Measurements from ENCODE around the gene SVEP1. TPM values are rescaled to one million over a fixed set of nuclear protein-coding genes. Genes with fewer than 3 reads are reported as not detected.
"Not testable (repeated sequence)": the region's sequence is repeated elsewhere in the genome, so short reads cannot be mapped to it uniquely, and the experiment has no call there.

Gene SVEP1
- total and polyA plus RNA-seq, 2 experiments from 2014 or later = 1.9 to 4.4 TPM

- Histone ChIP-seq H3K4me3 (no peak overlapping the region), H3K9me3 (ENCODE audit: low read depth) (no peaks in the 10 kb centered on the region), H3K36me3 (no peaks in the 10 kb centered on the region), H3K27ac (no peak overlapping the region), H3K27me3 (no peaks in the 10 kb centered on the region), H3K4me1 (ENCODE audit: low read depth) (no peaks in the 10 kb centered on the region)
- DNase-seq (ENCODE audit: low read depth in 1 of 2, low spot score in 1 of 2) = peak in 1 of 2 donors; percentile 21
- TF ChIP-seq CTCF (IDR thresholded peaks at IDR 0.05; ENCODE audit: low read depth, low read length) = no peak
Observed at GRCh38 chr9:110619831-110620230, 40.3 kb upstream of the SVEP1 start.

GRCh38 chr9:110615498-110615897 is 36.0 kb upstream of the SVEP1 start:
- H3K4me1 ChIP-seq (ENCODE audit: low read depth) = peaks cover 10% of the 10 kb centered on the region
- TF ChIP-seq CTCF (IDR thresholded peaks at IDR 0.05; ENCODE audit: low read depth, low read length) = no peak
- no peak overlapping the region for H3K27ac ChIP-seq
- no peaks in the 10 kb centered on the region for H3K9me3 ChIP-seq (ENCODE audit: low read depth)
- H3K27me3 ChIP-seq = no peaks in the 10 kb centered on the region
- H3K36me3 ChIP-seq = no peaks in the 10 kb centered on the region
- DNase-seq (ENCODE audit: low read depth in 1 of 2, low spot score in 1 of 2) = peak in 1 of 2 donors; percentile 51
- no peak overlapping the region for H3K4me3 ChIP-seq

GRCh38 chr9:110614576-110614975 is 35.0 kb upstream of the SVEP1 start:
- H3K4me3 ChIP-seq; H3K4me1 ChIP-seq (ENCODE audit: low read depth); DNase-seq (ENCODE audit: low read depth in 1 of 2, low spot score in 1 of 2); H3K9me3 ChIP-seq (ENCODE audit: low read depth); H3K36me3 ChIP-seq; H3K27me3 ChIP-seq; H3K27ac ChIP-seq: not testable (repeated sequence)

DNA sequence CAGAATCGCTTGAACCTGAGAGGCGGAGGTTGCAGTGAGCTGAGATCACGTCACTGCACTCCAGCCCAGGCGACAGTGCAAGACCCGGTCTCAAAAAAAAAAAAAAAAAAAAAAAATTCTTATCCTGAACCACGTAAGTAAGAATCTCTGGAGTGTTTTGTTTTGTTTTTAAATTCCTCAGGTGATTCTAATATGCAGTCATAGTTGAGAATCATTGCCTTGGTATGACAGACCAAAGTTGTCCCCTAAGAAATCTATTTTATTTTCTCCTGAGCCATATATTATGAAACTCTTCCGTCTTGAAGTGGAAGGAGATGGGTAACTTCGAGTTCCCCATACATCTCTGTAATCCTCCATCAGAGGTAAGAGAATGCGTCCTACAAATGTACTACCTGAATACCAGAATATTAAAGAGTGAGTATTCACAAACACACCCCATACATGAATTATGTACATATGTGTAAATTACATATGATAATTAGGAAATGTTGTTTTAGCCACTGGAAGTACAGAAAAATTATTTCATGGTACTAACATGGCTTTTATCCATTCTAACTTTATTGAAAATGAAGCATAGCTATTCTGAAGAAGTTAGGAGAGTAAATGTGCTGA is 26.7 kb upstream of the SVEP1 start:
- DNase-seq (ENCODE audit: low read depth in 1 of 2, low spot score in 1 of 2) = no peak
- Histone ChIP-seq H3K4me3 (no peak overlapping the region), H3K27ac (no peak overlapping the region), H3K36me3 (no peaks in the 10 kb centered on the region), H3K4me1 (ENCODE audit: low read depth) (no peaks in the 10 kb centered on the region), H3K27me3 (no peaks in the 10 kb centered on the region), H3K9me3 (ENCODE audit: low read depth) (no peaks in the 10 kb centered on the region)
- no peak for TF ChIP-seq CTCF (IDR thresholded peaks at IDR 0.05; ENCODE audit: low read depth, low read length)

DNA sequence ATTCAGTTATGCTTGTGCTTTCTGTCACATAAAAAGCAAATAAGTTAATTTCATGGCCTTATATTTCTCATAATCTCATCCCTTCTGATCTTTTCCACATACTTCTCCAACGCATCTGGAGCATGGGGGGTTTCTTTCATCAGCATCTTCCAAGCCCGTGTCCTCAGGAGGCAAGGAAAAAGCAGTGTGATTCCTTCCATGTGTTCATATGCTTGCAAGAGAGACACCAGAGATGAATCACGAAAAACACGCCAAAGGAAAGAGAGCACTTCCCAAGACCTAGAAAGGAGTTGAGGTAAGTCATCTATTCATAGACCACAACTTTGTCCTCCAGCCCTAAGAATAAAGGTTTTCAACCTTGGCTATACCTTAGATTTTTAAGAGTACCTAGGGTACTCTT is 26.0 kb upstream of the SVEP1 start:
- Histone ChIP-seq H3K9me3 (ENCODE audit: low read depth) (no peaks in the 10 kb centered on the region), H3K27ac (no peak overlapping the region), H3K36me3 (no peaks in the 10 kb centered on the region), H3K27me3 (no peaks in the 10 kb centered on the region), H3K4me1 (ENCODE audit: low read depth) (no peaks in the 10 kb centered on the region), H3K4me3 (no peak overlapping the region)
- no peak for TF ChIP-seq CTCF (IDR thresholded peaks at IDR 0.05; ENCODE audit: low read depth, low read length)
- no peak for DNase-seq (ENCODE audit: low read depth in 1 of 2, low spot score in 1 of 2)

- no peaks in the 10 kb centered on the region for H3K9me3 ChIP-seq (ENCODE audit: low read depth)
- no peak for TF ChIP-seq CTCF (IDR thresholded peaks at IDR 0.05; ENCODE audit: low read depth, low read length)
- DNase-seq (ENCODE audit: low read depth in 1 of 2, low spot score in 1 of 2) = peak in 1 of 2 donors; percentile 88
- H3K27me3 ChIP-seq = no peaks in the 10 kb centered on the region
- no peak overlapping the region for H3K27ac ChIP-seq
- H3K4me3 ChIP-seq = no peak overlapping the region
- H3K4me1 ChIP-seq (ENCODE audit: low read depth) = no peaks in the 10 kb centered on the region
- no peaks in the 10 kb centered on the region for H3K36me3 ChIP-seq
Observed at GRCh38 chr9:110604171-110604601, 24.6 kb upstream of the SVEP1 start.

Measured in cardiac muscle cell (in vitro differentiated cells and primary cell).